Measurements from ENCODE around the gene AGBL1. TPM values are rescaled to one million over a fixed set of nuclear protein-coding genes. Genes with fewer than 3 reads are reported as not detected.

AGBL1 gene
- total and polyA plus RNA-seq, 2 donors (not counting 1 experiment from before 2014, with no cell fraction given): not detected

- H3K27ac Mint-ChIP-seq: no peak overlapping the region
- H3K27me3 Mint-ChIP-seq: no peaks in the 10 kb centered on the region
- H4K20me1 ChIP-seq (ENCODE audit: control insufficient read depth, insufficient read depth, low read length, poor library complexity, severe bottlenecking): no peaks in the 10 kb centered on the region
- H3K36me3 ChIP-seq (replicated peaks in 1 of 2; ENCODE audit: control extremely low read depth in 1 of 2, control insufficient read depth in 1 of 2, extremely low read depth in 1 of 2, insufficient read depth in 2 of 2, low read length in 1 of 2): no peaks in the 10 kb centered on the region
- H3K4me3 ChIP-seq (ENCODE audit: control extremely low read depth in 1 of 5, extremely low read depth in 1 of 5, insufficient read depth in 1 of 5, low read depth in 2 of 5, low read length in 4 of 5): no peak overlapping the region
- no peak overlapping the region for H3K9ac ChIP-seq (ENCODE audit: low read length)
- no peaks in the 10 kb centered on the region for H3K4me1 ChIP-seq (ENCODE audit: control insufficient read depth in 2 of 2, insufficient read depth in 2 of 2, low read length in 2 of 2)
- H3K27me3 ChIP-seq (replicated peaks in 1 of 4; ENCODE audit: control extremely low read depth in 1 of 4, control insufficient read depth in 3 of 4, insufficient read depth in 4 of 4, low read length in 3 of 4): no peaks in the 10 kb centered on the region
- no peaks in the 10 kb centered on the region for H3K79me2 ChIP-seq (ENCODE audit: control insufficient read depth, insufficient read depth, low read length)
- no peak overlapping the region for H3K4me2 ChIP-seq (replicated peaks; ENCODE audit: low read depth, low read length, poor library complexity, severe bottlenecking)
- no peak for ATAC-seq (ENCODE audit: low read depth)
- 70% methylated on average over 2 of the region's 4 CpGs for WGBS (ENCODE audit: insufficient coverage)
- ChIA-PET CTCF (no interaction called here), POLR2A (no interaction called here)
- DNase-seq: no peak
- intact Hi-C loops (cut with micrococcal nuclease): no loop called here
- no peak overlapping the region for H3K27ac ChIP-seq (ENCODE audit: low read length in 2 of 2)
- no peaks in the 10 kb centered on the region for H3K9me3 Mint-ChIP-seq (ENCODE audit: insufficient read depth)
- TF ChIP-seq EZH2 (IDR thresholded peaks at IDR 0.05; ENCODE audit: borderline replicate concordance, insufficient read depth, low read depth, low read length, poor library complexity, severe bottlenecking): no peak
- no peak for TF ChIP-seq CTCF (IDR thresholded peaks at IDR 0.05)
- H3K9me3 ChIP-seq (ENCODE audit: control extremely low read depth in 1 of 3, control insufficient read depth in 2 of 3, insufficient read depth in 1 of 3, low read length in 2 of 3): no peaks in the 10 kb centered on the region
- no peak overlapping the region for H3K4me3 Mint-ChIP-seq
- no peaks in the 10 kb centered on the region for H3K4me1 Mint-ChIP-seq
- no peak overlapping the region for H2AFZ ChIP-seq (ENCODE audit: insufficient read depth, low read depth, low read length, poor library complexity, severe bottlenecking)
Measured at GRCh38 chr15:86871964-86872363, 792.3 kb downstream of the AGBL1 start.

GRCh38 chr15:86872782-86873181, 793.1 kb downstream of the AGBL1 start:
- no peaks in the 10 kb centered on the region for H3K4me1 ChIP-seq (ENCODE audit: control insufficient read depth in 2 of 2, insufficient read depth in 2 of 2, low read length in 2 of 2)
- no peak overlapping the region for H3K9ac ChIP-seq (ENCODE audit: low read length)
- H3K4me3 ChIP-seq (ENCODE audit: control extremely low read depth in 1 of 5, extremely low read depth in 1 of 5, insufficient read depth in 1 of 5, low read depth in 2 of 5, low read length in 4 of 5): no peak overlapping the region
- no peak overlapping the region for H3K4me2 ChIP-seq (replicated peaks; ENCODE audit: low read depth, low read length, poor library complexity, severe bottlenecking)
- H3K9me3 Mint-ChIP-seq (ENCODE audit: insufficient read depth): no peaks in the 10 kb centered on the region
- no peak overlapping the region for H2AFZ ChIP-seq (ENCODE audit: insufficient read depth, low read depth, low read length, poor library complexity, severe bottlenecking)
- ATAC-seq (ENCODE audit: low read depth): no peak
- H3K9me3 ChIP-seq (ENCODE audit: control extremely low read depth in 1 of 3, control insufficient read depth in 2 of 3, insufficient read depth in 1 of 3, low read length in 2 of 3): no peaks in the 10 kb centered on the region
- no peaks in the 10 kb centered on the region for H3K36me3 ChIP-seq (replicated peaks in 1 of 2; ENCODE audit: control extremely low read depth in 1 of 2, control insufficient read depth in 1 of 2, extremely low read depth in 1 of 2, insufficient read depth in 2 of 2, low read length in 1 of 2)
- no peaks in the 10 kb centered on the region for H3K27me3 ChIP-seq (replicated peaks in 1 of 4; ENCODE audit: control extremely low read depth in 1 of 4, control insufficient read depth in 3 of 4, insufficient read depth in 4 of 4, low read length in 3 of 4)
- H3K27ac ChIP-seq (ENCODE audit: low read length in 2 of 2): no peak overlapping the region
- no peak for DNase-seq
- H3K79me2 ChIP-seq (ENCODE audit: control insufficient read depth, insufficient read depth, low read length): no peaks in the 10 kb centered on the region
- ChIA-PET CTCF (no interaction called here), POLR2A (no interaction called here)
- TF ChIP-seq EZH2 (IDR thresholded peaks at IDR 0.05; ENCODE audit: borderline replicate concordance, insufficient read depth, low read depth, low read length, poor library complexity, severe bottlenecking) (no peak), CTCF (IDR thresholded peaks at IDR 0.05) (no peak)
- no peaks in the 10 kb centered on the region for H4K20me1 ChIP-seq (ENCODE audit: control insufficient read depth, insufficient read depth, low read length, poor library complexity, severe bottlenecking)
- H3K4me1 Mint-ChIP-seq: no peaks in the 10 kb centered on the region
- H3K4me3 Mint-ChIP-seq: no peak overlapping the region
- WGBS (ENCODE audit: insufficient coverage): no CpG with 5 or more reads among the region's 1 CpG
- intact Hi-C loops (cut with micrococcal nuclease): no loop called here
- no peak overlapping the region for H3K27ac Mint-ChIP-seq
- H3K27me3 Mint-ChIP-seq: no peaks in the 10 kb centered on the region

All from B cell (primary cell).